Measurements from ENCODE around the gene ENC1.
A peak's percentile ranks its signal among the peaks of the same experiment; 100 is the strongest.

ENC1 gene

DNA sequence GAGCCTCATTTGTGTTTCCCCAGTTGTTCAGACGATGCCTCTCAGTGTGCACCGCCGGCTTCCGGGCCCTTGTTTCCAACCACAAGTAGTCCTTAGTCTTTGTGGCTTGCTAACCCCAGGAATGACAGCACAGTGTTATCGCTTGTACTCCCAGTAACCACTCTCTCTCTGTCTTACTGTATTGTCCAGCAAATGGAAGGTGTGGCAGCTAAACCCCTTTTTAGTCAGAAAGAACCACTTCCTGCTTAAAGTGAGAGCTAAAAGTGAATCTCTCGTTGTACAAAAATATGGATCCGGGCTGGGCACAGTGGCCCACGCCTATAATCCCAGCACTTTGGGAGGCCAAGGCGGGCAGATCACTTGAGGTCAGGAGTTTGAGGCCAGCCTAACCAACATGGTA, 61.3 kb downstream of the ENC1 start:
- in situ Hi-C loops (cut with MboI; ENCODE audit: low pct_unique_long_range_greater_than_20kb, low sequenced_read_pairs, unreplicated experiment), result no loop called here
- TF ChIP-seq, protein P1, sequence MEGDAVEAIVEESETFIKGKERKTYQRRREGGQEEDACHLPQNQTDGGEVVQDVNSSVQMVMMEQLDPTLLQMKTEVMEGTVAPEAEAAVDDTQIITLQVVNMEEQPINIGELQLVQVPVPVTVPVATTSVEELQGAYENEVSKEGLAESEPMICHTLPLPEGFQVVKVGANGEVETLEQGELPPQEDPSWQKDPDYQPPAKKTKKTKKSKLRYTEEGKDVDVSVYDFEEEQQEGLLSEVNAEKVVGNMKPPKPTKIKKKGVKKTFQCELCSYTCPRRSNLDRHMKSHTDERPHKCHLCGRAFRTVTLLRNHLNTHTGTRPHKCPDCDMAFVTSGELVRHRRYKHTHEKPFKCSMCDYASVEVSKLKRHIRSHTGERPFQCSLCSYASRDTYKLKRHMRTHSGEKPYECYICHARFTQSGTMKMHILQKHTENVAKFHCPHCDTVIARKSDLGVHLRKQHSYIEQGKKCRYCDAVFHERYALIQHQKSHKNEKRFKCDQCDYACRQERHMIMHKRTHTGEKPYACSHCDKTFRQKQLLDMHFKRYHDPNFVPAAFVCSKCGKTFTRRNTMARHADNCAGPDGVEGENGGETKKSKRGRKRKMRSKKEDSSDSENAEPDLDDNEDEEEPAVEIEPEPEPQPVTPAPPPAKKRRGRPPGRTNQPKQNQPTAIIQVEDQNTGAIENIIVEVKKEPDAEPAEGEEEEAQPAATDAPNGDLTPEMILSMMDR (IDR thresholded peaks at IDR 0.05; ENCODE audit: extremely low read depth, insufficient read depth, missing control alignments), result no peak
- peak; percentile 35 for DNase-seq (ENCODE audit: low spot score)

DNA sequence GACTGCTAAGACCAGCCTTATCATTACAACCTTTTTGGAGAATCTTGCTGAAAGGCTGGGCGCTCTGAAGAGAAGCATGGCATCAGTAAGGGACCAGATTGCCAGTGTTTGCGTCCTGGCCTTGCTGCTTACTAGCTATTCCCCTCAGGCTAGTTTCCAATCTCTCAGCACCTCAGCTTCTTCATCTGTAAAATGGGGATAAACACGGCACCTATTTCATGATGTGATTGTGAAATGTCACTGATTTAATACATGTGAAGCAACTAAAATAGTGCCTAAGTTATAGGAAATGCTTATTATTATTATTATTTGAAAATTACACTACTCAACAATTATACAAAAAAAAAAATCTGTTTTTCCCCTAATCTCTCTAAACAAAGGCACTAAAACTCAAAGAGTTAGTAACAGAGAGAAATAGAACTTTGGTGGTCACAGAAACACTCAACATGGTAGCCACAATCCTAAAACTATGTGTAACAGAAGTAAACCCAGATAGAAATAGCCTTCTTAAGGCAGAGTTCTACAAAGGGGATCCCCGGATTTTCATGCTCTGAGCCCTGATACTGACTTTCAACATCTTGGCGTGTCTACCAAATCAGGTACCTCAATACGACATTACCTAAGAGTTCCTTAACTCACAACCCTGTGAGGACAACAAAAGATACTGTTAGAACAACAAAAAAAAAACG, 62.0 kb downstream of the ENC1 start:
- in situ Hi-C loops (cut with MboI; ENCODE audit: low pct_unique_long_range_greater_than_20kb, low sequenced_read_pairs, unreplicated experiment), result no loop called here
- DNase-seq (ENCODE audit: low spot score), result peak; percentile 50
- TF ChIP-seq, protein P1 (IDR thresholded peaks at IDR 0.05; ENCODE audit: extremely low read depth, insufficient read depth, missing control alignments), result no peak
